GM18520 (cell line): ENCODE measurements around the gene NUPR1.
"Not testable (repeated sequence)": the region's sequence is repeated elsewhere in the genome, so short reads cannot be mapped to it uniquely, and the experiment has no call there.

ENCODE experiments used
- ATAC-seq: cut with Tn5 transposase; IDR thresholded peaks from one replicate; pipeline ENCODE4 v1.9.1; 2021; ENCODE audit not compliant: unreplicated experiment

The NUPR1 gene

GRCh38 chr16:28555561-28555960 is 16.8 kb upstream of the NUPR1 start:
- no peak for ATAC-seq

- no peak for ATAC-seq
These were observed 16.1 kb upstream of the NUPR1 start for GRCh38 chr16:28554634-28555423.

GRCh38 chr16:28553776-28554633 is 15.2 kb upstream of the NUPR1 start, which contains the start of gene SGF29:
SGF29 (plus strand) TSS chr16:28553920; CDS start chr16:28581070, 27,150 bp downstream.
- peak; percentile 68 for ATAC-seq

- ATAC-seq, result no peak
These were observed 10.6 kb upstream of the NUPR1 start for GRCh38 chr16:28549301-28549899.

GRCh38 chr16:28548306-28548802 is 9.6 kb upstream of the NUPR1 start:
- ATAC-seq, result no peak

GRCh38 chr16:28546626-28547025 is 7.9 kb upstream of the NUPR1 start:
- ATAC-seq, result no peak

GRCh38 chr16:28545964-28546363 is 7.2 kb upstream of the NUPR1 start:
- not testable (repeated sequence) for ATAC-seq

GRCh38 chr16:28544998-28545397 is 6.2 kb upstream of the NUPR1 start:
- no peak for ATAC-seq

GRCh38 chr16:28543072-28543471 is 4.3 kb upstream of the NUPR1 start:
- no peak for ATAC-seq

GRCh38 chr16:28542646-28543045 is 3.9 kb upstream of the NUPR1 start:
- no peak for ATAC-seq

- no peak for ATAC-seq
These were observed 1.6 kb upstream of the NUPR1 start for GRCh38 chr16:28540346-28540745.

GRCh38 chr16:28537964-28538732 is 626 bp downstream of the NUPR1 start:
- no peak for ATAC-seq

GRCh38 chr16:28537076-28537475 is 1.7 kb downstream of the NUPR1 start:
- ATAC-seq, result no peak

- ATAC-seq, result no peak
These were observed 4.0 kb downstream of the NUPR1 start for GRCh38 chr16:28534542-28535373.

GRCh38 chr16:28532940-28533647 is 5.7 kb downstream of the NUPR1 start:
- ATAC-seq, result no peak

GRCh38 chr16:28531777-28532744 is 6.7 kb downstream of the NUPR1 start:
- no peak for ATAC-seq

GRCh38 chr16:28529124-28529523 is 9.7 kb downstream of the NUPR1 start:
- ATAC-seq, result no peak

GRCh38 chr16:28528463-28528867 is 10.3 kb downstream of the NUPR1 start:
- ATAC-seq, result no peak
